ENCODE data around the gene INHBC.

INHBC gene

GRCh38 chr12:57451233-57451778 lies 16.7 kb downstream of the INHBC start:
- no peak for DNase-seq (ENCODE audit: low read depth, low spot score)
- H3K4me3 ChIP-seq (ENCODE audit: low read length) = no peak overlapping the region

DNA sequence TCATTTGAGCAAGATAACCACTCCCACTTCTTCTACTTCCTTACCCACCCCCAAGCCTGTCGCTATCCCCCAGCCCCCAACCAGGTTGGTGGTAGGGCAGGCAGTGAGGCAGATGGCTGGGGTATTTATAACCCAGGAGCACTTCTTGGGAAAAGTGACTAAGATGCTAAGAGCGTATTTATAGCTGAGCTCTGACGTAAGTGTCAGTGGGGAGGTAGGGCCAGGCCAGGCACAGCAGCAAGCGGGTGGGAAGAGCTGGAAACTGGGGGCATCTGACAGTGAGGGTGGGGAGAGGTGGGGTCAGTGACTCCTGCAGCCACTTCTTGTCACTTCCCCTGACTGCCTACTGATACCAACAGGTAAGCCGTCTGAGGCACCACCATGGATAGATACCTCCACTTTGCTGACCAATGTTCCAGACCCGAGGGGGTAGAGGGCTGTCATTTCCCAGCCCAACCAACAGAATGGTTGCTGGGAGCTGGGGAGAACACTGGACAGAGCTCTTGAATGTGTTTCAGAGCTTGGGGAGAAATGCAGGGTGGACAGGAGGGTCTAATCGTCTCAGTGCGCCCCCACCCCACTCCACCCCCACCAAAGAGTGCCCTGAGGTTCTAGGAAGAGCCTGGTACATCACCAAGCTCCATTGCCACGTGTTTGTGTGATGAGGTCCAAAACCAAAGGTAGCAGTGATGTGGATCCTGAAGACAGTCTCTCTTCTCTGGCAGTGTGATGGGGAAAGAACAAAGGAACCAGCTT lies 17.8 kb downstream of the INHBC start:
- H3K4me3 ChIP-seq (ENCODE audit: low read length) = no peak overlapping the region
- DNase-seq (ENCODE audit: low read depth, low spot score) = no peak

DNA sequence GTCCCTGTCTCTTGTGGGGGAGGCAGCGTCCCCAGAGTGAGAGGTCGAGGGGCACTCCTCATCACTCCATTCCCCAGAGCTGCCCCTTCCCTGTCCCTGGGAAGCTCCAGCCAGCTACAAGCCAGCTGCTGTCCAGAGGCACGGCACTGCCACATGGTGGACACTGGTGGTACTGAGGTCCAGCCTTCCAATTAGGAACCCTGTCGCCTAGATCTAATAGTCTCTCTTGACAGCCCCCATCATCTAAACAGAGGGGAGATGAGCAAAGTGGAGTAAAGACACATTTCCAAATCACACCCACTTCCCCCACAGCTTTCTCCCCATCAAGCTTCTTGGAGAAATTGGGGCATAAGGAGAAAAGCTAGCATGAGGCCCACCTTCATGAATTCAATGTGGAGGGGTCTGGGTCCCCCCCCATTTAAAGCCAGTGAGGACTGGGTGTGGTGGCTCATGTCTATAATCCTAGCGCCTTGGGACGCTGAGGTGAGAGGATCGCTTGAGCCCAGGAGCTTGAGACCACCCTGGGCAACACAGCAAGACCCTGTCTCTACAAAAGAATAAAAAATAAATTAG lies 18.4 kb downstream of the INHBC start:
- no peak for DNase-seq (ENCODE audit: low read depth, low spot score)
- H3K4me3 ChIP-seq (ENCODE audit: low read length) = no peak overlapping the region

DNA sequence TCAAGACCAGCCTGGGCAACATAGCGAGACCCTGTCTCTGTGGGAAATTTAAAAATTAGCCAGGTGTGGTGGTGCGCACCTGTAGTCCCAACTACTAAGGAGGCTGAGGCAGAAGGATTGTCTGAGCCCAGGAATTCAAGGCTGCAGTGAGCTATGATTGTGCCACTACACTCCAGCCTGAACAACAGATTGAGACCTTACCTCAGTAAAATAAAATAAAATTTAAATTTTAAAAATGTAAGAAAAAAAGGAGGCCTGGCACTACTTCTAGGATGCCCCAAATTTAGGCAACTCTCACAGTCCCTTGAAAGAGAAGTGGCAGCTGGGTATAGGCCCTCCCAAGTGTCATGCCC lies 19.6 kb downstream of the INHBC start:
- no peak overlapping the region for H3K4me3 ChIP-seq (ENCODE audit: low read length)
- no peak for DNase-seq (ENCODE audit: low read depth, low spot score)

DNA sequence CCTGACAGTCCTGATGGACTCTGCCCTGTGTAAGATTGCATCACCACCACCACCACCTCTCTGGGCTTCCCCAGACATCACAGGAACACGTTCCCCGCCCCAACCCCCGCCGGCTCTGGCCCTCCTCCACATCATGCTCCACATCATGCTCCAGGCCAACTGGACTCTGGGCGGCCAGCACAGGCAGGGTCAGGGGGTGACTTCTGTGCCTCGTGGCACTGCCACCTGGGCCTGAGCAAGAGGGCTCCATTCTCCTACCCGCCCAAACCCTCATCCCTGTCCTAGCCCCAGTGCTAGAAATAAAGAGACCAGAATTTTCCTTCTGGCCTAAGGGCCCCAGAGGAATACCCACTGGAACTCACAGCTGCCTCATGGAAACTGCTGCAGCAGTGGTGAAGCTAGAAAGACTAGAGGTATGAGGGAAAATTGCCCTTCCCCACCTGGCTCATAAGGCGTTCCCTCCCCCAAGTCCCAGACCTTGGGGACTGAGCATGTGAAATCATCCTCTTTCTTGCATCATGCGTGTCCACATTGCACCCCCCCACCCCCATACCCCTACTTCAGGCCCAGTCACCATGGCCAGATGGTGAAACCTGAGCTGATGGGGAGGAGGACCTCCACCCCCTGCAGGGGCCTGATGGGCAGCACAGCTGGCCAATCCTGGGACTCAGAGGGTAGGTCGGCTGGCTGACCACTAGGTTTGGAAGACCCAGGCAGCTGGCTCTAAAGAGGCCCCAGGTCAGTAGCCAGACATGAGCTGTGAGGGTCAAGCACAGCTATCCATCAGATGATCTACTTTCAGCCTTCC lies 20.2 kb downstream of the INHBC start, which contains the start of gene INHBE:
Gene INHBE (plus strand): TSS at position 742 of the 808 bp plus-strand sequence. CDS start 230 bp downstream, outside the sequence.
- H3K4me3 ChIP-seq (ENCODE audit: low read length) = no peak within 1 kb of the TSS
- no peak for DNase-seq (ENCODE audit: low read depth, low spot score)

DNA sequence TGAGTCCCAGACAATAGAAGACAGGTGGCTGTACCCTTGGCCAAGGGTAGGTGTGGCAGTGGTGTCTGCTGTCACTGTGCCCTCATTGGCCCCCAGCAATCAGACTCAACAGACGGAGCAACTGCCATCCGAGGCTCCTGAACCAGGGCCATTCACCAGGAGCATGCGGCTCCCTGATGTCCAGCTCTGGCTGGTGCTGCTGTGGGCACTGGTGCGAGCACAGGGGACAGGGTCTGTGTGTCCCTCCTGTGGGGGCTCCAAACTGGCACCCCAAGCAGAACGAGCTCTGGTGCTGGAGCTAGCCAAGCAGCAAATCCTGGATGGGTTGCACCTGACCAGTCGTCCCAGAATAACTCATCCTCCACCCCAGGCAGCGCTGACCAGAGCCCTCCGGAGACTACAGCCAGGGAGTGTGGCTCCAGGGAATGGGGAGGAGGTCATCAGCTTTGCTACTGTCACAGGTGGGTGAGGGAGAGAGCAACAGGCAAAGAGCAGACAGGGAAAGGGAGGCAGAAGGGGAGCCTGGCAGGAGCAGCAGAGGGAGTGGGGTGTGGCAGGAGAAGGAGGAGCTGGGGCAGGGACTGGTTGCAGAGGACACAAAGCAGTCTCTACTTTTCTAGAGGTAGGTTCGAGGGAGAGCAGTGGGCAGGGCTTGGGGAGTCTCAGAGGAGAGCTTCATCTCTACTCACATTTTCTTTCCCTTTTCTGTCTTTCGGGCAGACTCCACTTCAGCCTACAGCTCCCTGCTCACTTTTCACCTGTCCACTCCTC lies 21.0 kb downstream of the INHBC start:
- no peak for DNase-seq (ENCODE audit: low read depth, low spot score)
- H3K4me3 ChIP-seq (ENCODE audit: low read length) = no peak overlapping the region

- peak; percentile 65 for DNase-seq (ENCODE audit: low read depth, low spot score)
- H3K4me3 ChIP-seq (ENCODE audit: low read length) = no peak overlapping the region
Observed at GRCh38 chr12:57456145-57456700, 21.6 kb downstream of the INHBC start.

GRCh38 chr12:57456737-57457490 lies 22.3 kb downstream of the INHBC start:
- no peak for DNase-seq (ENCODE audit: low read depth, low spot score)
- H3K4me3 ChIP-seq (ENCODE audit: low read length) = no peak overlapping the region

DNA sequence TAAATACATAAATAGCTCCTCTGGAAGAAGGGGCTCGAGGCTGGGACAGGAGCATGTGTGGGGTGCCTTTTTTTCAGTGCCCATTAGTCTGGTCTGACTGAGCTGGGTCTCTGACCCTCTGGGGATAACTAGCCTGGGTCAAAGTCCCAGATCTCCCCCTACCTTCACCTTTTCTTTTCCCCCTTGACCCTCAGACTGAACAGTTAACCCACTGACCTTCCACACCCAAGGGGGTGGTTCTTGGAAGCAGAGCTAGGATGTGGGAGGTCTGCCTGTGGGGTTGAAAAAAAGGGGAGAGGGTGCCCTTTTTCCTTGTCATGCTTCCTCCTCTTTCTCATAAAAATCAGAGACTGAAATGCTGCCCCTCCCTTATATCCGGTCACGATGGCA lies 24.1 kb downstream of the INHBC start:
- peak overlapping the region; percentile 60 for H3K4me3 ChIP-seq (ENCODE audit: low read length)
- DNase-seq (ENCODE audit: low read depth, low spot score) = no peak

DNA sequence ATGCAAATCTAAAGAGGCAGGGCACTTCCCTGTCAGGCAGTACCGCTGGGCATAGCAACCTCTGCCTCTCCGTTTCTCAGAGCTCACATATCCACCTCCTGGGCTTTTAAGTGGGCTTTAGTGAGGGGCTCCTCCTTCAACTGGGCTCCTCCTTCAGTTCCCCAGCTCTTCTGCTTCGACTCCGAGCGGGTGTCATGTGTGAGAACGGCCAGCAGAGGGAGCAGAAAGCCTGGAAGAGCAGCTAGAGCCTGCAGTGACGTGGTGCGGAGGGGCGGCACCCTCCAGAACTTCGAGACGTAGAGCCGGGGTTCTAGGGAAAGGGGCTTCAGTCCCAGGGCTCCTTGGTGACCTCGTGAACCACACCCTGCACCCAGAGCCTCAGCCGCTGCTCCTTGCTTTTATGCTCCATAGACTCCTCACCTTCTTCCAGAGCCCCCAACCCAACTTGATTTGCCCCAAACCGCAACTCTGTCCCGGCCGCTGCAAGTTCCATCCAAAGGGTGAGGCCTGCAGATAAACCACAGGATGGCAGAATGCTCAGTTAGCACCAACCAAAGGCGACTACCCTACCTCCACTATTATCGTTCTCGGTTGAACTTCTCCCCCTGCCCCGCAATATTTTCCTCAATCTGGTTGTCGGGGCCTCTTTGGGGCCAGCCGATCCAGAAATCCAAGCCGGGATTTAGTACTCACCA lies 24.6 kb downstream of the INHBC start:
- peak overlapping the region; percentile 60 for H3K4me3 ChIP-seq (ENCODE audit: low read length)
- DNase-seq (ENCODE audit: low read depth, low spot score) = peak; percentile 97

GRCh38 chr12:57459750-57460467 lies 25.3 kb downstream of the INHBC start, which contains the start of gene GLI1:
Gene GLI1 (plus strand): TSS chr12:57459785. CDS start chr12:57463692, 3,907 bp downstream.
- DNase-seq (ENCODE audit: low read depth, low spot score) = no peak
- H3K4me3 ChIP-seq (ENCODE audit: low read length) = peak within 1 kb of the TSS; percentile 60

- no peak for DNase-seq (ENCODE audit: low read depth, low spot score)
- peak overlapping the region; percentile 60 for H3K4me3 ChIP-seq (ENCODE audit: low read length)
Observed at GRCh38 chr12:57460468-57460784, 25.8 kb downstream of the INHBC start.

- peak overlapping the region; percentile 67 for H3K4me3 ChIP-seq (ENCODE audit: low read length)
- DNase-seq (ENCODE audit: low read depth, low spot score) = no peak
Observed at GRCh38 chr12:57460841-57461275, 26.3 kb downstream of the INHBC start.

GRCh38 chr12:57461276-57461916 lies 26.8 kb downstream of the INHBC start:
- H3K4me3 ChIP-seq (ENCODE audit: low read length) = peak overlapping the region; percentile 67
- DNase-seq (ENCODE audit: low read depth, low spot score) = no peak

DNA sequence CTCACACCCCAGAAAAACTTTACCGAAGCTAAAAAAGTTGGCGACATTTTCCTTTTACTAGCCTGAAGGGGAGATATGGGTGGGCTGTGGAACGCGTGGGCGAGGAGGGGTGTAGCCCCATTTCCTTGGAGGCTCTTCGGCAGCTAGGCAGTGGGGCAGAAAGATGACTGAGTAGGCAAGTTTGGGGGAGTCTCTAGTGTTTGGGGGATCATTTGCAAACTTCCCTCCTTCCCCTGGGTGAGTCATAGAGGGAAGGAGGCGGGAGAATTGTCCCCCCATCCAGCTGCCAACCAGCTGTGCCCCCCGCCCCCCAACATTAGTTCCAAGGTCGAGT lies 27.3 kb downstream of the INHBC start:
- peak overlapping the region; percentile 67 for H3K4me3 ChIP-seq (ENCODE audit: low read length)
- no peak for DNase-seq (ENCODE audit: low read depth, low spot score)

DNA sequence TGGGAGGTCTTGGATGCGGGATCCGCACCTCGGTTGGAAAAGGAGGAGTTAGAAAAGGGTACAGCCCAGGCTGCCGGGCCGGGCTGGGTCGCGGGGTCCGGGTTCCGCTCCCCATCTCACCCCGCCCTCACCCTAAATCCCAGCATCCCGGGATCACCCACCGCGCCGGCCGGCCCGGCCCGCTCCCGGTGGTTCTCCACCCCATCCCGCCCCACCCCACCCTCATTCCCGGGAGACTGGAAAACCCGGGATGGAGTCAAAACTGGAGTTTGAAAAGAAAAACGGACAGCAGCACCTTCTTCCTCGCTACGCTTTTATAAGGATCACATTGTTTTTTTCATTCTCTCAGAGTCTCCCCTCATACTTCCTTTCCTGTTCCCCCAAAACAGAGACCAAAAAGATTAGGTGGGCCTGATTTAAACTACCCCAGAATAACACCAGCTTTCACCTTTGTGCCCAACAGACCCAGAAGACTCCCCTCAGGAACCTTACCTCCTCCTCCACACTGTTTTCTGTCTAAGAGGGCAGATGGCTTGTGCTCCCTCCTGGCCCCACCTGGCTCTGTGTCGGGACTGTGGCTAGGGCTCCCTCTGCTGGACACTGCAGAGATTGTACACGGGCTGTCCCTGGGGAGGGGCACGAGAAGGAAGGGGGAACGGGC lies 27.8 kb downstream of the INHBC start:
- peak overlapping the region; percentile 67 for H3K4me3 ChIP-seq (ENCODE audit: low read length)
- peak; percentile 87 for DNase-seq (ENCODE audit: low read depth, low spot score)

Measured in Jurkat, Clone E6-1 (cell line).